GM23338 (cell line): ENCODE results near the gene MED13L. TPM values are rescaled to one million over a fixed set of nuclear protein-coding genes. Genes with fewer than 3 reads are reported as not detected.

Source experiments
- ATAC-seq: fragments of 200-7000 bp; cut with Tn5 transposase; 3 replicates; pipeline ENCODE4 v1.9.1; 2020
- DNase-seq: peaks from one replicate; pipeline ENCODE4 v3.0.0-alpha.2; 2015; ENCODE audit warnings: low spot score
- H2AFZ ChIP-seq: fragments of 200-600 bp; sonication (generic); 2 replicates; pipeline ENCODE4 v1.8.0; 2016; ENCODE audit warnings: antibody characterized with exemption, mild to moderate bottlenecking, moderate library complexity
- H3F3A ChIP-seq: fragments of 200-600 bp; sonication (generic); replicated peaks from 2 replicates; pipeline ENCODE4 v1.8.0; 2017; ENCODE audit warnings: antibody characterized with exemption, mixed run types, low read depth
- H3K27ac ChIP-seq: fragments of 200-600 bp; sonication (generic); 2 replicates; pipeline ENCODE4 v1.6.1; 2016; ENCODE audit warnings: low read depth
- H3K27me3 ChIP-seq: fragments of 200-600 bp; sonication (generic); 2 replicates; pipeline ENCODE4 v1.8.0; 2016; ENCODE audit warnings: mild to moderate bottlenecking, mixed run types, moderate library complexity; ENCODE audit not compliant: insufficient read depth
- H3K36me3 ChIP-seq: fragments of 200-600 bp; sonication (generic); 2 replicates; pipeline ENCODE4 v1.8.0; 2016; ENCODE audit warnings: mild to moderate bottlenecking; ENCODE audit not compliant: insufficient read depth
- H3K4me1 ChIP-seq: fragments of 200-600 bp; sonication (generic); 2 replicates; pipeline ENCODE4 v1.8.0; 2016; ENCODE audit warnings: mild to moderate bottlenecking, moderate library complexity; ENCODE audit not compliant: insufficient read depth
- H3K4me2 ChIP-seq: fragments of 200-600 bp; sonication (generic); 2 replicates; pipeline ENCODE4 v1.7.1; 2017; ENCODE audit warnings: mixed run types
- H3K4me3 ChIP-seq: fragments of 200-600 bp; sonication (generic); 2 replicates; pipeline ENCODE4 v1.6.1; 2016; ENCODE audit warnings: mixed run types
- H3K79me2 ChIP-seq: fragments of 200-600 bp; sonication (generic); replicated peaks from 2 replicates; pipeline ENCODE4 v1.8.0; 2017; ENCODE audit warnings: mild to moderate bottlenecking; ENCODE audit not compliant: insufficient read depth
- H3K9me2 ChIP-seq: fragments of 200-600 bp; sonication (generic); 2 replicates; pipeline ENCODE4 v1.8.0; 2017; ENCODE audit not compliant: insufficient read depth
- H4K20me1 ChIP-seq: fragments of 200-600 bp; sonication (generic); replicated peaks from 2 replicates; pipeline ENCODE4 v1.8.0; 2017; ENCODE audit warnings: mild to moderate bottlenecking; ENCODE audit not compliant: insufficient read depth
- H3K27ac Mint-ChIP-seq: 2 replicates; pipeline ENCODE4 v1.8.0; 2020; ENCODE audit warnings: inconsistent platforms, mild to moderate bottlenecking, moderate library complexity, mixed read lengths
- H3K27me3 Mint-ChIP-seq: 3 replicates; pipeline ENCODE4 v1.8.0; 2022; ENCODE audit warnings: low read depth, mild to moderate bottlenecking, moderate library complexity, mixed read lengths, inconsistent platforms; ENCODE audit not compliant: insufficient read depth, poor library complexity
- H3K36me3 Mint-ChIP-seq: 3 replicates; pipeline ENCODE4 v1.8.0; 2021; ENCODE audit warnings: low read depth, mild to moderate bottlenecking, inconsistent platforms, moderate library complexity, mixed read lengths
- H3K4me1 Mint-ChIP-seq: 3 replicates; pipeline ENCODE4 v1.8.0; 2020; ENCODE audit warnings: mild to moderate bottlenecking, inconsistent platforms, mixed read lengths
- H3K4me3 Mint-ChIP-seq: 3 replicates; pipeline ENCODE4 v1.8.0; 2021; ENCODE audit warnings: moderate library complexity, mild to moderate bottlenecking, inconsistent platforms, mixed read lengths
- H3K9me3 Mint-ChIP-seq: 3 replicates; pipeline ENCODE4 v1.8.0; 2020; ENCODE audit warnings: moderate library complexity, mild to moderate bottlenecking, inconsistent platforms, mixed read lengths
- CREB1 ChIP-seq: fragments of 250-450 bp; sonication (Bioruptor Pico); IDR thresholded peaks from 2 replicates; pipeline ENCODE4 v1.5.0; 2020; ENCODE audit warnings: low read depth, mild to moderate bottlenecking, moderate library complexity
- CTCF ChIP-seq, 2 experiments: fragments of 200-600 bp in 1 of 2; sonication (generic) in 1 of 2; conservative IDR thresholded peaks; 2 replicates each; pipeline versions ENCODE4 v1.5.1 to v1.6.1; 2016 to 2017; ENCODE audit warnings: antibody characterized with exemption in 2 of 2, low read depth in 2 of 2, mild to moderate bottlenecking in 2 of 2, moderate library complexity in 1 of 2
- ETS1 ChIP-seq: IDR thresholded peaks from 2 replicates; pipeline ENCODE4 v1.6.1; 2016; ENCODE audit warnings: antibody characterized with exemption
- JUNB ChIP-seq: IDR thresholded peaks from one replicate; pipeline ENCODE4 v1.6.1; 2016; ENCODE audit warnings: antibody characterized with exemption; ENCODE audit not compliant: unreplicated experiment
- ZNF331 ChIP-seq: fragments of 250-450 bp; sonication (Bioruptor Pico); IDR thresholded peaks from 2 replicates; pipeline ENCODE4 v1.5.0; 2020; ENCODE audit warnings: low read depth, mild to moderate bottlenecking, moderate library complexity
- polyA plus RNA-seq: library from polyadenylated mRNA; unstranded; fragments of >200 nt; fragmentation: Nextera tagmentation; extraction: Ambion mirVana; gene quantifications from 2 replicates; pipeline ENCODE4 v1.2.1, GENCODE V29; 2016
- total RNA-seq: library from RNA; depleted of rRNA; stranded (reverse); fragments of >200 nt; shearing (Covaris generic); gene quantifications from 2 replicates; pipeline ENCODE4 v1.2.3, GENCODE V29; 2014

Gene MED13L
- total and polyA plus RNA-seq, 2 experiments from 2014 or later: 20.9 to 73.6 TPM

GRCh38 chr12:116116650-116117424 lies 160.7 kb downstream of the MED13L start:
- ATAC-seq (no peak), DNase-seq (no peak)
- no peak overlapping the region for H3K27ac Mint-ChIP-seq
- H3K4me3 ChIP-seq: no peak overlapping the region
- H3K27ac ChIP-seq: no peak overlapping the region
- H3K27me3 Mint-ChIP-seq: peaks cover 3% of the 10 kb centered on the region
- H3K36me3 ChIP-seq: no peaks in the 10 kb centered on the region
- H3K9me3 Mint-ChIP-seq: no peaks in the 10 kb centered on the region
- no peak overlapping the region for H2AFZ ChIP-seq
- H3K79me2 ChIP-seq: peaks cover 91% of the 10 kb centered on the region
- no peaks in the 10 kb centered on the region for H3K36me3 Mint-ChIP-seq
- H3K4me1 Mint-ChIP-seq: peaks cover 67% of the 10 kb centered on the region
- no peak overlapping the region for H3K4me2 ChIP-seq
- H3K4me3 Mint-ChIP-seq: no peak overlapping the region
- H4K20me1 ChIP-seq: peaks cover 14% of the 10 kb centered on the region
- H3K27me3 ChIP-seq: no peaks in the 10 kb centered on the region
- TF ChIP-seq CREB1 (CRISPR knock-in tag) (no peak), ZNF331 (CRISPR knock-in tag) (no peak), JUNB (no peak), CTCF (conservative IDR thresholded peaks at IDR 0.05; ENCODE audit: low read depth in 2 of 2) (no peak)
- no peaks in the 10 kb centered on the region for H3K9me2 ChIP-seq
- H3F3A ChIP-seq: no peaks in the 10 kb centered on the region
- peaks cover 62% of the 10 kb centered on the region for H3K4me1 ChIP-seq

GRCh38 chr12:116113398-116114130 lies 163.9 kb downstream of the MED13L start:
- H3K9me3 Mint-ChIP-seq: no peaks in the 10 kb centered on the region
- H3K9me2 ChIP-seq: no peaks in the 10 kb centered on the region
- peaks cover 3% of the 10 kb centered on the region; the same call in 1 of the 2 replicates for H4K20me1 ChIP-seq
- DNase-seq (peak; percentile 42), ATAC-seq (no peak)
- no peak overlapping the region for H3K4me3 ChIP-seq
- no peak overlapping the region for H2AFZ ChIP-seq
- H3K4me1 ChIP-seq: peaks cover 46% of the 10 kb centered on the region
- H3K27me3 ChIP-seq: no peaks in the 10 kb centered on the region
- peaks cover 52% of the 10 kb centered on the region for H3K4me1 Mint-ChIP-seq
- peaks cover 70% of the 10 kb centered on the region for H3K79me2 ChIP-seq
- no peak overlapping the region for H3K27ac ChIP-seq
- no peaks in the 10 kb centered on the region for H3K36me3 Mint-ChIP-seq
- H3K27me3 Mint-ChIP-seq: peaks cover 3% of the 10 kb centered on the region
- H3F3A ChIP-seq: no peaks in the 10 kb centered on the region
- H3K4me2 ChIP-seq: peak overlapping the region; percentile 9; the same call in 1 of the 2 replicates
- TF ChIP-seq CREB1 (CRISPR knock-in tag) (no peak), ETS1 (no peak)
- no peaks in the 10 kb centered on the region for H3K36me3 ChIP-seq
- no peak overlapping the region; the same call in 2 of the 3 replicates for H3K4me3 Mint-ChIP-seq
- H3K27ac Mint-ChIP-seq: no peak overlapping the region
